ENCODE data around the gene TCEA2. TPM values are rescaled to one million over a fixed set of nuclear protein-coding genes. Genes with fewer than 3 reads are reported as not detected.

TCEA2 gene
- total and polyA plus RNA-seq, 2 of the 13 experiments (the other 11 are each of a cell fraction or from before 2014, with no cell fraction given): 28.1 to 33.7 TPM

DNA sequence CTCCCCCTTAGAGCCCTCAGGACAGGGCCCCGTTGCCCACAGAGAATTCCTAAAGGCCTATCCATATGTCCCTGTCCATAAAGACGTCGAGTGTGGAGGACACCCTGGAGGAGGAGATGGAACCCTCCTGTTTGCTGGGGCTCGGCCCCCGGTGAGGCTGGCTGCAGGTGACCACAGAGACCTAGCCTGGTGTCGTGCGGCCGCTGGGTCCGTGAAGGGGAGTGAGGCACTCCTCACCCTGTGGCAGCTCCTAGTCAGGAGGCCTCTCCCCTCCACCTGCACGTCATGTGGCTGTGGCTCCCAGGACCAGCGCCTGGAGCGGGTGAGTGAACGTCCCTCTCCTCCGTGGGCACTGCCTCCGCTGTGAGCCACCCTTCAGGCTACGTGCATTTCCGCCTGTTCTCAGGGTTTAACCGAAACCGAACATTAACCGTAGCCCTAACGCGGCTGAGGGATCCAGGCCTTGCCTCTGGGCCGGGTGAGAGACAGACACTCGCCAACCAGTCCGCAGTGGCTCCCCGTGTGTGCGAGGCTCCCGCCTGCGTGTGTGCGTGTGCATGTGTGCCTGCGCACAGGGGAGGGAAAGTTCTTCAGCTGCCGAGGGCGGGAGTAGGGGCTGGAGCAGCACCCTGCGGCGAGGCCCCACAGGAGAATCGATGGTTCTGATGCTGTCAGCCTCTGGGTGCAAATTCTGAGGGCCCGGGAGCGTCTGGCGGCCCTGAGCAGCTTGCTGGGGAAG is 5.9 kb upstream of the TCEA2 start (continued):
- TF ChIP-seq ZIK1 (CRISPR knock-in tag; IDR thresholded peaks at IDR 0.05; ENCODE audit: borderline replicate concordance, low read depth): no peak; the same call in 1 of the 2 replicates
- 0 out of 2 replicates have a peak, but pooled peaks have one; percentile 52 for TF ChIP-seq ZZZ3 (CRISPR knock-in tag; IDR thresholded peaks at IDR 0.05; ENCODE audit: borderline replicate concordance)
- TF ChIP-seq ZNF317 (CRISPR knock-in tag; IDR thresholded peaks at IDR 0.05): peak; percentile 71
- TF ChIP-seq, protein P1, sequence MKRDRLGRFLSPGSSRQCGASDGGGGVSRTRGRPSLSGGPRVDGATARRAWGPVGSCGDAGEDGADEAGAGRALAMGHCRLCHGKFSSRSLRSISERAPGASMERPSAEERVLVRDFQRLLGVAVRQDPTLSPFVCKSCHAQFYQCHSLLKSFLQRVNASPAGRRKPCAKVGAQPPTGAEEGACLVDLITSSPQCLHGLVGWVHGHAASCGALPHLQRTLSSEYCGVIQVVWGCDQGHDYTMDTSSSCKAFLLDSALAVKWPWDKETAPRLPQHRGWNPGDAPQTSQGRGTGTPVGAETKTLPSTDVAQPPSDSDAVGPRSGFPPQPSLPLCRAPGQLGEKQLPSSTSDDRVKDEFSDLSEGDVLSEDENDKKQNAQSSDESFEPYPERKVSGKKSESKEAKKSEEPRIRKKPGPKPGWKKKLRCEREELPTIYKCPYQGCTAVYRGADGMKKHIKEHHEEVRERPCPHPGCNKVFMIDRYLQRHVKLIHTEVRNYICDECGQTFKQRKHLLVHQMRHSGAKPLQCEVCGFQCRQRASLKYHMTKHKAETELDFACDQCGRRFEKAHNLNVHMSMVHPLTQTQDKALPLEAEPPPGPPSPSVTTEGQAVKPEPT (CRISPR knock-in tag; IDR thresholded peaks at IDR 0.05; ENCODE audit: low read depth): peak; percentile 82; the same call in 1 of the 2 replicates
- peak; percentile 37; the same call in 1 of the 2 replicates for TF ChIP-seq ZNF12 (CRISPR knock-in tag; IDR thresholded peaks at IDR 0.05)
- TF ChIP-seq, protein P2, sequence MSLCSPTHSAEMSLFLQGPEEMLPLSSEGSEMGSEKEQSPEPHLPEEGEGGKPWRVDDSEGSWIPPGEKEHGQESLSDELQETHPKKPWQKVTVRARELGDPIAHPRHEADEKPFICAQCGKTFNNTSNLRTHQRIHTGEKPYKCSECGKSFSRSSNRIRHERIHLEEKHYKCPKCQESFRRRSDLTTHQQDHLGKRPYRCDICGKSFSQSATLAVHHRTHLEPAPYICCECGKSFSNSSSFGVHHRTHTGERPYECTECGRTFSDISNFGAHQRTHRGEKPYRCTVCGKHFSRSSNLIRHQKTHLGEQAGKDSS (CRISPR knock-in tag; IDR thresholded peaks at IDR 0.05; ENCODE audit: borderline replicate concordance, low read depth): peak; percentile 92; the same call in 1 of the 2 replicates
- TF ChIP-seq PHF21A (CRISPR knock-in tag; IDR thresholded peaks at IDR 0.05): 0 out of 2 replicates have a peak, but pooled peaks have one; percentile 8
- no peak for TF ChIP-seq ESRRA (CRISPR knock-in tag; IDR thresholded peaks at IDR 0.05; ENCODE audit: low read depth)
- TF ChIP-seq RARG (CRISPR knock-in tag; IDR thresholded peaks at IDR 0.05; ENCODE audit: low read depth): no peak
- TF ChIP-seq NR2F2 (IDR thresholded peaks at IDR 0.05; ENCODE audit: borderline replicate concordance, low read depth): no peak
- 0 out of 2 replicates have a peak, but pooled peaks have one; percentile 43 for TF ChIP-seq ZNF296 (CRISPR knock-in tag; conservative IDR thresholded peaks at IDR 0.05)
- TF ChIP-seq, protein P3, sequence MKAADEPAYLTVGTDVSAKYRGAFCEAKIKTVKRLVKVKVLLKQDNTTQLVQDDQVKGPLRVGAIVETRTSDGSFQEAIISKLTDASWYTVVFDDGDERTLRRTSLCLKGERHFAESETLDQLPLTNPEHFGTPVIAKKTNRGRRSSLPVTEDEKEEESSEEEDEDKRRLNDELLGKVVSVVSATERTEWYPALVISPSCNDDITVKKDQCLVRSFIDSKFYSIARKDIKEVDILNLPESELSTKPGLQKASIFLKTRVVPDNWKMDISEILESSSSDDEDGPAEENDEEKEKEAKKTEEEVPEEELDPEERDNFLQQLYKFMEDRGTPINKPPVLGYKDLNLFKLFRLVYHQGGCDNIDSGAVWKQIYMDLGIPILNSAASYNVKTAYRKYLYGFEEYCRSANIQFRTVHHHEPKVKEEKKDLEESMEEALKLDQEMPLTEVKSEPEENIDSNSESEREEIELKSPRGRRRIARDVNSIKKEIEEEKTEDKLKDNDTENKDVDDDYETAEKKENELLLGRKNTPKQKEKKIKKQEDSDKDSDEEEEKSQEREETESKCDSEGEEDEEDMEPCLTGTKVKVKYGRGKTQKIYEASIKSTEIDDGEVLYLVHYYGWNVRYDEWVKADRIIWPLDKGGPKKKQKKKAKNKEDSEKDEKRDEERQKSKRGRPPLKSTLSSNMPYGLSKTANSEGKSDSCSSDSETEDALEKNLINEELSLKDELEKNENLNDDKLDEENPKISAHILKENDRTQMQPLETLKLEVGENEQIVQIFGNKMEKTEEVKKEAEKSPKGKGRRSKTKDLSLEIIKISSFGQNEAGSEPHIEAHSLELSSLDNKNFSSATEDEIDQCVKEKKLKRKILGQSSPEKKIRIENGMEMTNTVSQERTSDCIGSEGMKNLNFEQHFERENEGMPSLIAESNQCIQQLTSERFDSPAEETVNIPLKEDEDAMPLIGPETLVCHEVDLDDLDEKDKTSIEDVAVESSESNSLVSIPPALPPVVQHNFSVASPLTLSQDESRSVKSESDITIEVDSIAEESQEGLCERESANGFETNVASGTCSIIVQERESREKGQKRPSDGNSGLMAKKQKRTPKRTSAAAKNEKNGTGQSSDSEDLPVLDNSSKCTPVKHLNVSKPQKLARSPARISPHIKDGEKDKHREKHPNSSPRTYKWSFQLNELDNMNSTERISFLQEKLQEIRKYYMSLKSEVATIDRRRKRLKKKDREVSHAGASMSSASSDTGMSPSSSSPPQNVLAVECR (CRISPR knock-in tag; IDR thresholded peaks at IDR 0.05; ENCODE audit: borderline replicate concordance): no peak; the same call in 1 of the 2 replicates
- no peak; the same call in 1 of the 2 replicates for TF ChIP-seq RNF2 (conservative IDR thresholded peaks at IDR 0.05; ENCODE audit: low read depth)
- no peak for TF ChIP-seq FOXJ3 (CRISPR knock-in tag; IDR thresholded peaks at IDR 0.05; ENCODE audit: borderline replicate concordance)
- no peak for TF ChIP-seq ZNF101 (CRISPR knock-in tag; IDR thresholded peaks at IDR 0.05; ENCODE audit: borderline replicate concordance, low read depth)
- TF ChIP-seq ZNF713 (CRISPR knock-in tag; IDR thresholded peaks at IDR 0.05): no peak
- TF ChIP-seq, protein P4, sequence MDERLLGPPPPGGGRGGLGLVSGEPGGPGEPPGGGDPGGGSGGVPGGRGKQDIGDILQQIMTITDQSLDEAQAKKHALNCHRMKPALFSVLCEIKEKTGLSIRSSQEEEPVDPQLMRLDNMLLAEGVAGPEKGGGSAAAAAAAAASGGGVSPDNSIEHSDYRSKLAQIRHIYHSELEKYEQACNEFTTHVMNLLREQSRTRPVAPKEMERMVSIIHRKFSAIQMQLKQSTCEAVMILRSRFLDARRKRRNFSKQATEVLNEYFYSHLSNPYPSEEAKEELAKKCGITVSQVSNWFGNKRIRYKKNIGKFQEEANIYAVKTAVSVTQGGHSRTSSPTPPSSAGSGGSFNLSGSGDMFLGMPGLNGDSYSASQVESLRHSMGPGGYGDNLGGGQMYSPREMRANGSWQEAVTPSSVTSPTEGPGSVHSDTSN (CRISPR knock-in tag; IDR thresholded peaks at IDR 0.05): no peak
- TF ChIP-seq ZFP37 (CRISPR knock-in tag; IDR thresholded peaks at IDR 0.05; ENCODE audit: borderline replicate concordance): 0 out of 2 replicates have a peak, but pooled peaks have one; percentile 19
